ENCODE data around the gene COX20.
"Not testable (repeated sequence)": the region's sequence is repeated elsewhere in the genome, so short reads cannot be mapped to it uniquely, and the experiment has no call there.

The COX20 gene

GRCh38 chr1:244835276-244836134, at the start of gene COX20:
COX20 (plus strand) TSS chr1:244835658; CDS start chr1:244835715, 57 bp downstream.
- FAIRE-seq (no peak), DNase-seq (ENCODE audit: low spot score) (peak; percentile 86)

- no peak for DNase-seq (ENCODE audit: low spot score)
- no peak for FAIRE-seq
These were observed 46.8 kb upstream of the COX20 start for GRCh38 chr1:244788493-244789275.

- FAIRE-seq (no peak), DNase-seq (ENCODE audit: low spot score) (no peak)
These were observed 46.2 kb upstream of the COX20 start for GRCh38 chr1:244789276-244789580.

GRCh38 chr1:244789731-244790130, 45.7 kb upstream of the COX20 start:
- no peak for DNase-seq (ENCODE audit: low spot score)
- FAIRE-seq: no peak

GRCh38 chr1:244791061-244791460, 44.4 kb upstream of the COX20 start:
- FAIRE-seq (no peak), DNase-seq (ENCODE audit: low spot score) (no peak)

- no peak for FAIRE-seq
- no peak for DNase-seq (ENCODE audit: low spot score)
These were observed 43.1 kb upstream of the COX20 start for GRCh38 chr1:244792188-244792850.

- DNase-seq (ENCODE audit: low spot score) (no peak), FAIRE-seq (no peak)
These were observed 41.4 kb upstream of the COX20 start for GRCh38 chr1:244794071-244794470.

GRCh38 chr1:244794516-244794915, 40.9 kb upstream of the COX20 start:
- not testable (repeated sequence) for DNase-seq (ENCODE audit: low spot score); FAIRE-seq

- DNase-seq (ENCODE audit: low spot score) (peak; percentile 48), FAIRE-seq (peak; percentile 40)
These were observed 38.6 kb upstream of the COX20 start for GRCh38 chr1:244796719-244797406.

- DNase-seq (ENCODE audit: low spot score) (no peak), FAIRE-seq (no peak)
These were observed 34.6 kb upstream of the COX20 start for GRCh38 chr1:244800821-244801220.

GRCh38 chr1:244801246-244801645, 34.2 kb upstream of the COX20 start:
- no peak for FAIRE-seq

GRCh38 chr1:244802041-244802440, 33.4 kb upstream of the COX20 start:
- no peak for FAIRE-seq
- no peak for DNase-seq (ENCODE audit: low spot score)

More at GRCh38 chr1:244801246-244801645, 34.2 kb upstream of the COX20 start:
- DNase-seq (ENCODE audit: low spot score): peak; percentile 29

- FAIRE-seq (no peak), DNase-seq (ENCODE audit: low spot score) (no peak)
These were observed 32.8 kb upstream of the COX20 start for GRCh38 chr1:244802556-244803239.

GRCh38 chr1:244804841-244805240, 30.6 kb upstream of the COX20 start:
- no peak for FAIRE-seq
- no peak for DNase-seq (ENCODE audit: low spot score)

GRCh38 chr1:244807138-244807537, 28.3 kb upstream of the COX20 start:
- FAIRE-seq (no peak), DNase-seq (ENCODE audit: low spot score) (no peak)

- no peak for FAIRE-seq
- no peak for DNase-seq (ENCODE audit: low spot score)
These were observed 25.2 kb upstream of the COX20 start for GRCh38 chr1:244810221-244810620.

GRCh38 chr1:244813327-244813726, 22.1 kb upstream of the COX20 start:
- no peak for FAIRE-seq
- no peak for DNase-seq (ENCODE audit: low spot score)

- DNase-seq (ENCODE audit: low spot score): no peak
- no peak for FAIRE-seq
These were observed 19.8 kb upstream of the COX20 start for GRCh38 chr1:244815600-244816099.

GRCh38 chr1:244817415-244817894, 18.0 kb upstream of the COX20 start:
- no peak for FAIRE-seq
- DNase-seq (ENCODE audit: low spot score): no peak

- no peak for FAIRE-seq
- no peak for DNase-seq (ENCODE audit: low spot score)
These were observed 15.3 kb upstream of the COX20 start for GRCh38 chr1:244820131-244820530.
